OCI-LY7 (cell line): ENCODE measurements around the gene CTPS2. TPM values are rescaled to one million over a fixed set of nuclear protein-coding genes. Genes with fewer than 3 reads are reported as not detected.

ENCODE experiments used
- BruUV-seq: library from RNA; stranded (reverse); fragments of 400-500 nt; replicated peaks from 2 replicates; lab custom pipeline; 2021; lab: Mats Ljungman, UMichigan
- CTCF ChIA-PET: fragments of 300-600 bp; sonication (Branson Sonifier 250); formaldehyde crosslinking; loops from one replicate; lab custom pipeline; 2022; ENCODE audit warnings: antibody characterized with exemption; ENCODE audit not compliant: unreplicated experiment; lab: Charles Lee
- POLR2A ChIA-PET: fragments of 300-600 bp; sonication (Branson Sonifier 250); formaldehyde crosslinking; loops from one replicate; lab custom pipeline; 2022; ENCODE audit warnings: antibody characterized with exemption; lab: Charles Lee
- DNase-seq: peaks from one replicate; pipeline ENCODE4 v3.0.0-alpha.2; 2015; ENCODE audit warnings: low spot score
- H2AFZ ChIP-seq: fragments of 200-600 bp; sonication (generic), shearing (Covaris generic); 2 replicates; pipeline ENCODE4 v1.6.1; 2014; ENCODE audit warnings: mild to moderate bottlenecking, antibody characterized with exemption, low read length, moderate library complexity
- H3K27ac ChIP-seq: fragments of 200-600 bp; sonication (generic); 2 replicates; pipeline ENCODE4 v1.5.1; 2014; ENCODE audit warnings: mixed run types, low read depth, mild to moderate bottlenecking, moderate library complexity, low read length, inconsistent platforms; ENCODE audit not compliant: poor library complexity, severe bottlenecking
- H3K36me3 ChIP-seq: fragments of 200-600 bp; sonication (generic); 2 replicates; pipeline ENCODE4 v1.6.1; 2014; ENCODE audit warnings: mild to moderate bottlenecking, antibody characterized with exemption, low read length, moderate library complexity, mixed read lengths; ENCODE audit not compliant: insufficient read depth
- H3K4me1 ChIP-seq: fragments of 200-600 bp; sonication (generic); 2 replicates; pipeline ENCODE4 v1.5.1; 2014; ENCODE audit warnings: mild to moderate bottlenecking, low read length; ENCODE audit not compliant: insufficient read depth, poor library complexity, severe bottlenecking
- H3K4me2 ChIP-seq: fragments of 200-600 bp; sonication (generic); 2 replicates; pipeline ENCODE4 v1.6.1; 2014; ENCODE audit warnings: mild to moderate bottlenecking, low read length
- H3K4me3 ChIP-seq: fragments of 200-600 bp; sonication (generic); 2 replicates; pipeline ENCODE4 v1.5.1; 2014; ENCODE audit warnings: mild to moderate bottlenecking, low read depth, low read length; ENCODE audit not compliant: poor library complexity, severe bottlenecking
- H3K79me2 ChIP-seq: fragments of 200-600 bp; sonication (generic); 2 replicates; pipeline ENCODE4 v1.6.1; 2016; ENCODE audit warnings: low read depth, mild to moderate bottlenecking, low read length, moderate library complexity, mixed read lengths; ENCODE audit not compliant: insufficient read depth
- H3K9me2 ChIP-seq: fragments of 200-600 bp; sonication (generic); 2 replicates; pipeline ENCODE4 v1.6.1; 2016; ENCODE audit warnings: mild to moderate bottlenecking, low read length, mixed read lengths; ENCODE audit not compliant: insufficient read depth
- H3K9me3 ChIP-seq: fragments of 200-600 bp; sonication (generic); 2 replicates; pipeline ENCODE4 v1.6.1; 2014; ENCODE audit warnings: mild to moderate bottlenecking, mixed run types, low read length, mixed read lengths
- H4K20me1 ChIP-seq: fragments of 200-600 bp; sonication (generic); 2 replicates; pipeline ENCODE4 v1.6.1; 2014; ENCODE audit warnings: mild to moderate bottlenecking, antibody characterized with exemption, low read length, moderate library complexity, mixed read lengths; ENCODE audit not compliant: insufficient read depth
- CTCF ChIP-seq: fragments of 200-600 bp; sonication (generic); conservative IDR thresholded peaks from 2 replicates; pipeline ENCODE4 v1.5.1; 2014; ENCODE audit warnings: mild to moderate bottlenecking, antibody characterized with exemption, low read length, moderate library complexity, mixed read lengths
- EZH2phosphoT487 ChIP-seq: fragments of 200-600 bp; sonication (generic); IDR thresholded peaks from 2 replicates; pipeline ENCODE4 v1.6.1; 2018; ENCODE audit warnings: low read depth, borderline replicate concordance, mild to moderate bottlenecking, mixed run types, antibody characterized with exemption, low read length, moderate library complexity, mixed read lengths
- intact Hi-C: fragments of 100-400 bp; cut with micrococcal nuclease; formaldehyde crosslinking; loops from one replicate; pipeline ENCODE4 v1.10.0; 2022; ENCODE audit not compliant: unreplicated experiment
- total RNA-seq, 2 experiments: library from RNA; depleted of rRNA in 1 of 2; stranded (reverse); fragments of >200 nt in 1 of 2; shearing (Covaris generic) in 1 of 2; gene quantifications; 2 replicates each; pipeline ENCODE4 v1.2.3, GENCODE V29; 2014 to 2022

CTPS2 gene
- total RNA-seq, 2 experiments from 2014 or later: 15.9 to 21.3 TPM

- no peak overlapping the region for H3K4me3 ChIP-seq
- no peaks in the 10 kb centered on the region for H3K36me3 ChIP-seq
- H4K20me1 ChIP-seq: no peaks in the 10 kb centered on the region
- ChIA-PET CTCF (no interaction called here), POLR2A (no interaction called here)
- intact Hi-C loops: no loop called here
- no TSS peak for BruUV-seq
- no peaks in the 10 kb centered on the region for H3K9me2 ChIP-seq
- DNase-seq: no peak
- no peak overlapping the region for H2AFZ ChIP-seq
- no peaks in the 10 kb centered on the region for H3K9me3 ChIP-seq
- no peak overlapping the region for H3K27ac ChIP-seq
- H3K4me2 ChIP-seq: no peak overlapping the region
- no peaks in the 10 kb centered on the region for H3K79me2 ChIP-seq
- H3K4me1 ChIP-seq: no peaks in the 10 kb centered on the region
- no peak for TF ChIP-seq EZH2phosphoT487
- TF ChIP-seq CTCF: no peak
Observed at GRCh38 chrX:16573781-16574180, 138.7 kb downstream of the CTPS2 start.

- no TSS peak for BruUV-seq
- no peaks in the 10 kb centered on the region for H3K79me2 ChIP-seq
- no peak overlapping the region for H3K27ac ChIP-seq
- no peaks in the 10 kb centered on the region for H3K36me3 ChIP-seq
- H2AFZ ChIP-seq: no peak overlapping the region
- intact Hi-C loops: no loop called here
- no peak for TF ChIP-seq EZH2phosphoT487
- no peak for TF ChIP-seq CTCF
- no peaks in the 10 kb centered on the region for H3K9me2 ChIP-seq
- CTCF ChIA-PET: no interaction called here
- DNase-seq: no peak
- POLR2A ChIA-PET: interaction anchor here (1.2 kb wide), 1 partner anchor 13 kb away, joined by 4 read pairs; no protein-coding TSS in a partner anchor
- no peak overlapping the region for H3K4me3 ChIP-seq
- H4K20me1 ChIP-seq: no peaks in the 10 kb centered on the region
- H3K4me1 ChIP-seq: no peaks in the 10 kb centered on the region
- H3K9me3 ChIP-seq: no peaks in the 10 kb centered on the region
- H3K4me2 ChIP-seq: no peak overlapping the region
Observed at GRCh38 chrX:16567681-16568080, 144.8 kb downstream of the CTPS2 start.

- BruUV-seq: no TSS peak
- Histone ChIP-seq H3K4me1 (no peaks in the 10 kb centered on the region), H4K20me1 (no peaks in the 10 kb centered on the region), H3K36me3 (no peaks in the 10 kb centered on the region), H2AFZ (no peak overlapping the region), H3K9me2 (no peaks in the 10 kb centered on the region), H3K27ac (no peak overlapping the region), H3K9me3 (no peaks in the 10 kb centered on the region), H3K4me3 (no peak overlapping the region), H3K79me2 (no peaks in the 10 kb centered on the region), H3K4me2 (no peak overlapping the region)
- POLR2A ChIA-PET: no interaction called here
- TF ChIP-seq CTCF: no peak
- DNase-seq: no peak
- CTCF ChIA-PET: no interaction called here
- intact Hi-C loops: no loop called here
Observed at GRCh38 chrX:16566571-16566970, 145.9 kb downstream of the CTPS2 start.
